ENCODE measurements around the gene SLC50A1. TPM values are rescaled to one million over a fixed set of nuclear protein-coding genes. Genes with fewer than 3 reads are reported as not detected.

SLC50A1 gene
- total and polyA plus RNA-seq, 2 of the 8 experiments (the other 6 are each of a cell fraction or from before 2014, with no cell fraction given) = 36.5 to 90.8 TPM

DNA sequence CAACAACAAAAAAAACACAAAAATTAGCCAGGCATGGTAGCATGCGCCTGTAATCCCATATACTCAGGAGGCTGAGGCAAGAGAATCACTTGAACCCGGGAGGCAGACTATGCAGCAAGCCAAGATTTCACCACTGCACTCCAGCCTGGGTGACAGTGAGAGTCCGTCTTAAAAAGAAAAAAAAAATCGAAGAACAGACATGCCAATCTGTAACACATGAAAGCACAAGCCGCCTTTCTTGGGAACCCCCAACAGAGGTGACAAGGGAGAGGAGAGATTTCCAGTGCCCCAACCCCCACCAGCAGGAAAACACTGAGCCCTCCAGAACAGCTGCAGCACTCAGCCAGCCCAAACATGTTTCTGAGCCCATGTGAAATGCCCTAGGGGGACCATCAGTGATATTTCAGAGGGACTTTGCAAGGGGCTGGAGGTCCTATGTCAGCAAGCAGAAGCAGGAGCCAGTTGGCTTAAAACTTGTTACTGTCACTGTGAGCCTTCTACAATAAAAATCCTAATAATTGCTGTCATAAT, 22.1 kb upstream of the SLC50A1 start:
- H3K56ac ChIP-seq (replicated peaks; ENCODE audit: insufficient read length, low read depth, low read length) = no peak overlapping the region
- no peak overlapping the region for H2BK15ac ChIP-seq (ENCODE audit: low read length)
- CTCF ChIA-PET (ENCODE audit: partially characterized antibody) = interaction anchor here (0.6 to 2.1 kb wide), 4 partner anchors 13 to 53 kb away, joined by 3 to 8 read pairs (median 3); no protein-coding TSS in a partner anchor
- H3K23ac ChIP-seq (ENCODE audit: insufficient read length) = no peak overlapping the region
- no peak overlapping the region for H3K27ac ChIP-seq (ENCODE audit: low read depth, low read length)
- H3K36me3 ChIP-seq (ENCODE audit: control insufficient read depth in 2 of 4, insufficient read depth in 4 of 4, low read length in 3 of 4) = no peaks in the 10 kb centered on the region
- no peak overlapping the region for H2BK20ac ChIP-seq (ENCODE audit: low read length)
- no peak overlapping the region for H3K14ac ChIP-seq (ENCODE audit: insufficient read length)
- no peak overlapping the region for H2BK120ac ChIP-seq (replicated peaks; ENCODE audit: low read depth, low read length)
- no peak overlapping the region for H4K91ac ChIP-seq (replicated peaks; ENCODE audit: insufficient read length, low read length)
- no peaks in the 10 kb centered on the region for H3K9me3 ChIP-seq (ENCODE audit: insufficient read depth in 2 of 2, low read depth in 1 of 2, low read length in 1 of 2)
- no peaks in the 10 kb centered on the region for H3K79me1 ChIP-seq (ENCODE audit: low read depth, low read length)
- H4K8ac ChIP-seq (ENCODE audit: extremely low read depth, insufficient read depth, low read length) = no peak overlapping the region
- no peak overlapping the region for H4K5ac ChIP-seq (ENCODE audit: insufficient read length, low read depth, low read length)
- H4K20me1 ChIP-seq (replicated peaks in 1 of 2; ENCODE audit: control insufficient read depth in 1 of 2, insufficient read depth in 2 of 2, low read length in 2 of 2) = no peaks in the 10 kb centered on the region
- 70% methylated on average over 5 of the region's 5 CpGs; no CpG with 5 or more reads in 1 of the 2 experiments for WGBS, 2 experiments (ENCODE audit: extremely low coverage in 1 of 2, insufficient coverage in 1 of 2, insufficient read length in 1 of 2, insufficient replicate concordance in 2 of 2, low coverage in 1 of 2, low lambda C conversion rate in 2 of 2, missing lambda C conversion rate in 1 of 2)
- no peak overlapping the region for H2AFZ ChIP-seq (ENCODE audit: low read length)
- no peak overlapping the region for H3K4me3 ChIP-seq (ENCODE audit: extremely low read depth in 1 of 4, insufficient read depth in 2 of 4, low read depth in 3 of 4, low read length in 4 of 4)
- POLR2A ChIA-PET (ENCODE audit: partially characterized antibody) = interaction anchor here (1.2 to 1.5 kb wide), 2 partner anchors 22 to 59 kb away, joined by 3 to 4 read pairs; partner anchors contain the start of gene KRTCAP2
- H3K9ac ChIP-seq (replicated peaks in 1 of 4; ENCODE audit: extremely low read depth in 1 of 4, low read depth in 3 of 4, low read length in 3 of 4) = no peak overlapping the region
- peaks cover 0 to 3% (median 0%) of the 10 kb centered on the region in 4 experiments; a peak in 2 of 7 replicates for H3K4me1 ChIP-seq (replicated peaks in 1 of 4; ENCODE audit: control insufficient read depth in 3 of 4, insufficient read depth in 4 of 4, low read length in 3 of 4)
- FAIRE-seq = no peak
- DNase-seq (ENCODE audit: low read depth in 1 of 2, low spot score in 2 of 2) = no peak
- H2AK5ac ChIP-seq (ENCODE audit: low read depth, low read length) = no peak overlapping the region
- no peaks in the 10 kb centered on the region for H3K27me3 ChIP-seq (replicated peaks in 1 of 4; ENCODE audit: control insufficient read depth in 3 of 4, extremely low read depth in 1 of 4, insufficient read depth in 3 of 4, low read length in 3 of 4)
- H3K18ac ChIP-seq (ENCODE audit: extremely low read depth, low read length) = no peak overlapping the region
- no peak overlapping the region for H2BK5ac ChIP-seq (ENCODE audit: low read depth, low read length)
- H2BK12ac ChIP-seq (ENCODE audit: low read depth, low read length) = no peak overlapping the region
- H3K4me2 ChIP-seq (ENCODE audit: insufficient read depth in 1 of 2, low read depth in 2 of 2, low read length in 2 of 2) = no peak overlapping the region
- no peak overlapping the region for H3K4ac ChIP-seq (replicated peaks; ENCODE audit: insufficient read length, low read depth, low read length)
- H3K23me2 ChIP-seq (ENCODE audit: low read depth, low read length) = no peaks in the 10 kb centered on the region
- no peaks in the 10 kb centered on the region for H3K79me2 ChIP-seq (ENCODE audit: control insufficient read depth in 1 of 2, insufficient read depth in 2 of 2, low read length in 2 of 2)
- TF ChIP-seq, protein P1, sequence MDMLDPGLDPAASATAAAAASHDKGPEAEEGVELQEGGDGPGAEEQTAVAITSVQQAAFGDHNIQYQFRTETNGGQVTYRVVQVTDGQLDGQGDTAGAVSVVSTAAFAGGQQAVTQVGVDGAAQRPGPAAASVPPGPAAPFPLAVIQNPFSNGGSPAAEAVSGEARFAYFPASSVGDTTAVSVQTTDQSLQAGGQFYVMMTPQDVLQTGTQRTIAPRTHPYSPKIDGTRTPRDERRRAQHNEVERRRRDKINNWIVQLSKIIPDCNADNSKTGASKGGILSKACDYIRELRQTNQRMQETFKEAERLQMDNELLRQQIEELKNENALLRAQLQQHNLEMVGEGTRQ (IDR thresholded peaks at IDR 0.05; ENCODE audit: low read length) = no peak
- TF ChIP-seq RNF2 (IDR thresholded peaks at IDR 0.05; ENCODE audit: borderline replicate concordance, low read depth, low read length, missing control alignments, poor library complexity, severe bottlenecking) (no peak), CTBP2 (IDR thresholded peaks at IDR 0.05; ENCODE audit: borderline replicate concordance, insufficient read depth, insufficient read length, low read length) (no peak)
